A549 (cell line): ENCODE results near the gene MUC2. TPM values are rescaled to one million over a fixed set of nuclear protein-coding genes. Genes with fewer than 3 reads are reported as not detected.
A peak's percentile ranks its signal among the peaks of the same experiment; 100 is the strongest.

ENCODE experiments used
- ATAC-seq, 2 experiments: fragments of 200-7000 bp in 1 of 2; fragments of >200 bp in 1 of 2; cut with Nextera tagmentation in 1 of 2; cut with Tn5 transposase in 1 of 2; 3 replicates each; pipeline versions ENCODE4 v1.8.0 to v1.9.1; 2018 to 2020; ENCODE audit warnings: mild to moderate bottlenecking in 1 of 2, moderate library complexity in 1 of 2
- CTCF ChIA-PET: fragments of 300-600 bp; sonication (Branson Sonifier 250); formaldehyde crosslinking; extraction: SDS; loops from one replicate; lab custom pipeline; 2021; ENCODE audit warnings: antibody characterized with exemption, inconsistent platforms; lab: Yijun Ruan, JAX
- POLR2A ChIA-PET: fragments of 350-600 bp; formaldehyde crosslinking; extraction: SDS; loops from one replicate; lab custom pipeline; 2021; ENCODE audit warnings: antibody characterized with exemption, inconsistent platforms; lab: Yijun Ruan, JAX
- DNase-seq, 2 experiments: peaks; one replicate each; pipeline versions ENCODE4 v3.0.0 to v3.0.0-alpha.2; 2011 to 2016; ENCODE audit warnings: low read depth in 1 of 2, low spot score in 1 of 2
- FAIRE-seq: peaks from 2 replicates; lab custom pipeline; 2011; peaks lifted over from hg19 to GRCh38; lab: Jason Lieb, UNC
- H3K27ac ChIP-seq, 2 experiments: fragments of >200 bp; sonication (Bioruptor Twin); formaldehyde crosslinking; 3 replicates each; pipeline ENCODE4 v1.5.1; 2016 to 2017
- H3K4me1 ChIP-seq: fragments of >200 bp; sonication (Bioruptor Twin); formaldehyde crosslinking; 3 replicates; pipeline ENCODE4 v1.6.1; 2016
- H3K4me2 ChIP-seq: fragments of >200 bp; sonication (Bioruptor Twin); formaldehyde crosslinking; 3 replicates; pipeline ENCODE4 v1.6.1; 2016
- H3K4me3 ChIP-seq: fragments of >200 bp; sonication (Bioruptor Twin); formaldehyde crosslinking; 3 replicates; pipeline ENCODE4 v1.5.1; 2016
- H3K9me3 ChIP-seq: fragments of >200 bp; sonication (Bioruptor Twin); formaldehyde crosslinking; 3 replicates; pipeline ENCODE4 v1.6.1; 2016
- BHLHE40 ChIP-seq: IDR thresholded peaks from 2 replicates; pipeline ENCODE4 v1.6.1; 2012; ENCODE audit warnings: low read depth, low read length, inconsistent platforms
- CHD2 ChIP-seq: fragments of 150-350 bp; IDR thresholded peaks from 2 replicates; pipeline ENCODE4 v1.6.1; 2014; ENCODE audit warnings: low read length; ENCODE audit not compliant: partially characterized antibody
- CHD4 ChIP-seq: fragments of 200-600 bp; sonication (generic); IDR thresholded peaks from 2 replicates; pipeline ENCODE4 v1.6.1; 2016; ENCODE audit warnings: antibody characterized with exemption, mild to moderate bottlenecking, borderline replicate concordance
- EHF ChIP-seq: fragments of 250-450 bp; sonication (Bioruptor Pico); IDR thresholded peaks from 2 replicates; pipeline ENCODE4 v1.5.0; 2020; ENCODE audit warnings: mild to moderate bottlenecking
- EP300 ChIP-seq, 2 experiments: fragments of >200 bp; sonication (Bioruptor Twin); formaldehyde crosslinking; IDR thresholded peaks; 2 replicates in 1 of 2; 3 replicates in 1 of 2; pipeline ENCODE4 v1.6.1; 2016 to 2017
- FOSL2 ChIP-seq, 2 experiments: fragments of 450-650 bp in 1 of 2; fragments of >200 bp in 1 of 2; sonication (Bioruptor Twin) in 1 of 2; formaldehyde crosslinking; IDR thresholded peaks; 2 replicates each; pipeline versions ENCODE4 v1.5.0 to v1.6.1; 2016 to 2020; ENCODE audit warnings: mild to moderate bottlenecking in 1 of 2, moderate library complexity in 1 of 2
- FOXS1 ChIP-seq: fragments of 250-450 bp; sonication (Bioruptor Pico); IDR thresholded peaks from 2 replicates; pipeline ENCODE4 v1.5.0; 2020; ENCODE audit warnings: mild to moderate bottlenecking, moderate library complexity
- HDAC2 ChIP-seq: fragments of 200-600 bp; sonication (generic); IDR thresholded peaks from 2 replicates; pipeline ENCODE4 v1.6.1; 2016
- HES2 ChIP-seq: fragments of >200 bp; sonication (Bioruptor Twin); formaldehyde crosslinking; IDR thresholded peaks from 2 replicates; pipeline ENCODE4 v1.6.1; 2016
- HEYL ChIP-seq: fragments of 250-450 bp; sonication (Bioruptor Pico); IDR thresholded peaks from 2 replicates; pipeline ENCODE4 v1.8.0; 2021; ENCODE audit warnings: mild to moderate bottlenecking, moderate library complexity
- HOXB13 ChIP-seq: fragments of 250-450 bp; sonication (Bioruptor Pico); IDR thresholded peaks from 2 replicates; pipeline ENCODE4 v1.5.0; 2020; ENCODE audit warnings: low read depth, mild to moderate bottlenecking, moderate library complexity
- HOXB5 ChIP-seq: fragments of 250-450 bp; sonication (Bioruptor Pico); IDR thresholded peaks from 2 replicates; pipeline ENCODE4 v1.5.0; 2020; ENCODE audit warnings: mild to moderate bottlenecking, moderate library complexity
- NR3C1 ChIP-seq: fragments of >200 bp; sonication (Bioruptor Twin); formaldehyde crosslinking; IDR thresholded peaks from 3 replicates; pipeline ENCODE4 v1.6.1; 2017
- PBX3 ChIP-seq: IDR thresholded peaks from 2 replicates; pipeline ENCODE4 v1.6.1; 2012
- PHF8 ChIP-seq: fragments of 200-600 bp; sonication (generic); IDR thresholded peaks from 2 replicates; pipeline ENCODE4 v1.6.1; 2016; ENCODE audit warnings: low read depth, mild to moderate bottlenecking, antibody characterized with exemption, moderate library complexity, borderline replicate concordance
- RARB ChIP-seq: fragments of 250-450 bp; sonication (Bioruptor Pico); IDR thresholded peaks from 2 replicates; pipeline ENCODE4 v1.8.0; 2021; ENCODE audit warnings: mild to moderate bottlenecking, moderate library complexity
- REST ChIP-seq: fragments of 200-600 bp; sonication (generic); IDR thresholded peaks from 2 replicates; pipeline ENCODE4 v1.6.1; 2016; ENCODE audit warnings: antibody characterized with exemption, mild to moderate bottlenecking, moderate library complexity
- TFCP2L1 ChIP-seq: fragments of 250-450 bp; sonication (Bioruptor Pico); IDR thresholded peaks from 2 replicates; pipeline ENCODE4 v1.5.0; 2021; ENCODE audit warnings: mild to moderate bottlenecking
- TP53 ChIP-seq: fragments of 250-450 bp; sonication (Bioruptor Pico); IDR thresholded peaks from 2 replicates; pipeline ENCODE4 v1.5.0; 2021; ENCODE audit warnings: mild to moderate bottlenecking, moderate library complexity
- USF2 ChIP-seq: fragments of 450-650 bp; IDR thresholded peaks from 2 replicates; pipeline ENCODE4 v1.6.1; 2014; ENCODE audit warnings: antibody characterized with exemption
- ZC3H11A ChIP-seq: fragments of 450-650 bp; IDR thresholded peaks from 2 replicates; pipeline ENCODE4 v1.6.1; 2014; ENCODE audit warnings: antibody characterized with exemption, mild to moderate bottlenecking
- WGBS: methylation state at CpG from one replicate; pipeline ENCODE4 v1.1.6; 2017; ENCODE audit errors: missing lambda C conversion rate; 5-methylcytosine and 5-hydroxymethylcytosine counted together
- polyA minus RNA-seq: library from RNA; depleted of rRNA, polyadenylated mRNA; stranded (reverse); fragments of >200 nt; gene quantifications from 2 replicates; pipeline ENCODE4 v1.2.3, GENCODE V29; 2011; rRNA and poly(A)+ RNA removed
- polyA plus RNA-seq, 4 experiments: library from polyadenylated mRNA; depleted of rRNA in 3 of 4; stranded (reverse); fragments of >200 nt; fragmentation: RNase III in 1 of 4; extraction: RNeasy Plus Mini Kit Qiagen cat#74134 plus additional on column Dnase treatment in 1 of 4; gene quantifications; 2 replicates in 3 of 4; 3 replicates in 1 of 4; pipeline ENCODE4 v1.2.3, GENCODE V29; 2011 to 2017

The MUC2 gene
- 0.01 and 0.04 TPM in 2 replicates for polyA plus RNA-seq (2011; rRNA removed)
- polyA plus RNA-seq (2012; cell fraction: cytosol; rRNA removed) = 0.01 TPM in 2 replicates
- 0.29 and 0.90 TPM in 2 replicates for polyA plus RNA-seq (2012; cell fraction: nucleus; rRNA removed)
- 0.03 TPM in 3 replicates for polyA plus RNA-seq (2017; fragmentation: RNase III; extraction: RNeasy Plus Mini Kit Qiagen cat#74134 plus additional on column Dnase treatment)
- polyA minus RNA-seq = 0.04 and 0.05 TPM in 2 replicates

GRCh38 chr11:1074244-1075221 lies at the start of gene MUC2:
MUC2 (plus strand) TSS chr11:1074874.
- WGBS = 91% methylated on average over 12 of the region's 32 CpGs
- TF ChIP-seq ZC3H11A (no peak), HOXB13 (no peak)
- Histone ChIP-seq H3K4me3 (no peak within 1 kb of the TSS), H3K9me3 (no peaks in the 10 kb centered on the region), H3K4me2 (peak within 1 kb of the TSS; percentile 49), H3K4me1 (peaks cover 36% of the 10 kb centered on the region), H3K27ac (peak within 1 kb of the TSS; percentile 76 to 92)
- ATAC-seq (no peak), DNase-seq (no peak), FAIRE-seq (no peak)
- ChIA-PET POLR2A (interaction anchor here (0.6 kb wide), 1 partner anchor 218 kb away, joined by 5 read pairs; no protein-coding TSS in a partner anchor), CTCF (interaction anchor here (0.5 to 1.9 kb wide), 4 partner anchors 24 to 260 kb away, joined by 3 to 6 read pairs (median 3); no protein-coding TSS in a partner anchor)

GRCh38 chr11:1025410-1026162 lies 49.1 kb upstream of the MUC2 start:
- FAIRE-seq (no peak), ATAC-seq (0 out of 6 replicates have a peak, but pooled peaks of 1 of the 2 experiments have one; percentile 4), DNase-seq (no peak)
- Histone ChIP-seq H3K9me3 (no peaks in the 10 kb centered on the region), H3K4me2 (no peak overlapping the region), H3K27ac (no peak overlapping the region), H3K4me3 (no peak overlapping the region), H3K4me1 (no peaks in the 10 kb centered on the region)
- ChIA-PET CTCF (interaction anchor here (1.0 to 3.1 kb wide), 2 partner anchors 9 to 26 kb away, joined by 3 to 15 read pairs; no protein-coding TSS in a partner anchor), POLR2A (no interaction called here)
- TF ChIP-seq TP53 (CRISPR knock-in tag) (no peak), EHF (CRISPR knock-in tag) (no peak), BHLHE40 (no peak), HDAC2 (no peak), FOSL2 (IDR thresholded peaks at IDR 0.05) (no peak), FOSL2 (CRISPR knock-in tag; IDR thresholded peaks at IDR 0.05) (no peak), HEYL (CRISPR knock-in tag) (no peak), NR3C1 (no peak), HES2 (no peak), PHF8 (no peak), TFCP2L1 (CRISPR knock-in tag) (no peak), HOXB5 (CRISPR knock-in tag) (no peak), CHD4 (no peak), USF2 (no peak), PBX3 (no peak)
- WGBS = 85% methylated on average over 4 of the region's 35 CpGs

GRCh38 chr11:1026163-1026450 lies 48.6 kb upstream of the MUC2 start:
- no peak for ATAC-seq
- ChIA-PET CTCF (interaction anchor here (0.7 to 3.1 kb wide), 4 partner anchors 9 to 101 kb away, joined by 3 to 15 read pairs (median 3); no protein-coding TSS in a partner anchor), POLR2A (no interaction called here)
- H3K27ac ChIP-seq = no peak overlapping the region
- TF ChIP-seq RARB (CRISPR knock-in tag) (no peak), CHD2 (no peak), HEYL (CRISPR knock-in tag) (no peak), EP300 (IDR thresholded peaks at IDR 0.05) (no peak), FOXS1 (no peak), REST (no peak)
- H3K4me3 ChIP-seq = no peak overlapping the region
- no peak overlapping the region for H3K4me2 ChIP-seq
- no peaks in the 10 kb centered on the region for H3K4me1 ChIP-seq
- 94% methylated on average over 7 of the region's 14 CpGs for WGBS
- no peaks in the 10 kb centered on the region for H3K9me3 ChIP-seq
- FAIRE-seq = no peak
- no peak for DNase-seq
